Measurements from ENCODE around the gene TCEAL9.

DNA sequence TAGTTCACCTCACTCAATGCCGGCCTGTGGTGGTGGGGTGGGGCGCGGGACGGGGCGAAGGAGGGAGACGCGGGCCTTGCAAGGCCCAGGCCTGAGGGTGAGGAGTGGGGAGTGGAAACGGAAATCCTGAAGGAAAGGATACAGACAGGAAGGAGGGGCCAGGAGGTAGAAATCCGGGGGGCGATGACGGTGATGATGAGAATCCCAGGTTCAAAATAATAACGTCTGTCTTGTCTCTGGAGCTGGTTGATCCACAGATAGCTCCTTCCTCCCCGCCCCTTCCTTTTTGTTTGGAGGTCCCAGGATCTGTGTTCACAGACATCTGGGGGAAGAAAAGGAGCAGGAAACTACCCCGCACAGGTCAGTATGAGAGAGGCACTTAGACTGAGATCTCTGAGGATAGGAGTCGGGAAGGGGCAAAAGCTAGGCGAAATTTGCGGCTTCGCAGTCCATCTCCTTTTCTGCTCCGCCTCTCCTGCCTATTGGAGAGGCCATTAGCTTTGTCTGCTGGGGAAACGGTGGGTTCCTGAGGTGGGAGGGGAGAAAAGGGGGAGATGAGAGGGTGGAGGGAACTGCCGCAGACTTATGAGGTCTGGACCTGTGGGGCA, 25.5 kb upstream of the TCEAL9 start:
- TF ChIP-seq CSDC2 (CRISPR knock-in tag; IDR thresholded peaks at IDR 0.05) (no peak), TCF4 (CRISPR knock-in tag; IDR thresholded peaks at IDR 0.05; ENCODE audit: borderline replicate concordance) (no peak), ZFP3 (CRISPR knock-in tag; IDR thresholded peaks at IDR 0.05) (no peak), SNAI2 (CRISPR knock-in tag; IDR thresholded peaks at IDR 0.05) (no peak), OSR1 (CRISPR knock-in tag; IDR thresholded peaks at IDR 0.05) (no peak), RARB (CRISPR knock-in tag; IDR thresholded peaks at IDR 0.05) (no peak), GLIS3 (CRISPR knock-in tag; IDR thresholded peaks at IDR 0.05) (no peak), ZC3H10 (CRISPR knock-in tag; IDR thresholded peaks at IDR 0.05) (no peak), ZNF70 (CRISPR knock-in tag; IDR thresholded peaks at IDR 0.05) (no peak), ZFP30 (CRISPR knock-in tag; IDR thresholded peaks at IDR 0.05) (no peak), ESRRG (CRISPR knock-in tag; IDR thresholded peaks at IDR 0.05) (no peak)
- TF ChIP-seq, protein P1, sequence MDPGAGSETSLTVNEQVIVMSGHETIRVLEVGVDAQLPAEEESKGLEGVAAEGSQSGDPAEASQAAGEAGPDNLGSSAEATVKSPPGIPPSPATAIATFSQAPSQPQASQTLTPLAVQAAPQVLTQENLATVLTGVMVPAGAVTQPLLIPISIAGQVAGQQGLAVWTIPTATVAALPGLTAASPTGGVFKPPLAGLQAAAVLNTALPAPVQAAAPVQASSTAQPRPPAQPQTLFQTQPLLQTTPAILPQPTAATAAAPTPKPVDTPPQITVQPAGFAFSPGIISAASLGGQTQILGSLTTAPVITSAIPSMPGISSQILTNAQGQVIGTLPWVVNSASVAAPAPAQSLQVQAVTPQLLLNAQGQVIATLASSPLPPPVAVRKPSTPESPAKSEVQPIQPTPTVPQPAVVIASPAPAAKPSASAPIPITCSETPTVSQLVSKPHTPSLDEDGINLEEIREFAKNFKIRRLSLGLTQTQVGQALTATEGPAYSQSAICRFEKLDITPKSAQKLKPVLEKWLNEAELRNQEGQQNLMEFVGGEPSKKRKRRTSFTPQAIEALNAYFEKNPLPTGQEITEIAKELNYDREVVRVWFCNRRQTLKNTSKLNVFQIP (CRISPR knock-in tag; IDR thresholded peaks at IDR 0.05; ENCODE audit: borderline replicate concordance, low read depth) = no peak
- TF ChIP-seq, protein P2, sequence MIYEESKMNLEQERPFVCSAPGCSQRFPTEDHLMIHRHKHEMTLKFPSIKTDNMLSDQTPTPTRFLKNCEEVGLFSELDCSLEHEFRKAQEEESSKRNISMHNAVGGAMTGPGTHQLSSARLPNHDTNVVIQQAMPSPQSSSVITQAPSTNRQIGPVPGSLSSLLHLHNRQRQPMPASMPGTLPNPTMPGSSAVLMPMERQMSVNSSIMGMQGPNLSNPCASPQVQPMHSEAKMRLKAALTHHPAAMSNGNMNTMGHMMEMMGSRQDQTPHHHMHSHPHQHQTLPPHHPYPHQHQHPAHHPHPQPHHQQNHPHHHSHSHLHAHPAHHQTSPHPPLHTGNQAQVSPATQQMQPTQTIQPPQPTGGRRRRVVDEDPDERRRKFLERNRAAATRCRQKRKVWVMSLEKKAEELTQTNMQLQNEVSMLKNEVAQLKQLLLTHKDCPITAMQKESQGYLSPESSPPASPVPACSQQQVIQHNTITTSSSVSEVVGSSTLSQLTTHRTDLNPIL (CRISPR knock-in tag; IDR thresholded peaks at IDR 0.05; ENCODE audit: low read depth) = no peak
- TF ChIP-seq, protein P3, sequence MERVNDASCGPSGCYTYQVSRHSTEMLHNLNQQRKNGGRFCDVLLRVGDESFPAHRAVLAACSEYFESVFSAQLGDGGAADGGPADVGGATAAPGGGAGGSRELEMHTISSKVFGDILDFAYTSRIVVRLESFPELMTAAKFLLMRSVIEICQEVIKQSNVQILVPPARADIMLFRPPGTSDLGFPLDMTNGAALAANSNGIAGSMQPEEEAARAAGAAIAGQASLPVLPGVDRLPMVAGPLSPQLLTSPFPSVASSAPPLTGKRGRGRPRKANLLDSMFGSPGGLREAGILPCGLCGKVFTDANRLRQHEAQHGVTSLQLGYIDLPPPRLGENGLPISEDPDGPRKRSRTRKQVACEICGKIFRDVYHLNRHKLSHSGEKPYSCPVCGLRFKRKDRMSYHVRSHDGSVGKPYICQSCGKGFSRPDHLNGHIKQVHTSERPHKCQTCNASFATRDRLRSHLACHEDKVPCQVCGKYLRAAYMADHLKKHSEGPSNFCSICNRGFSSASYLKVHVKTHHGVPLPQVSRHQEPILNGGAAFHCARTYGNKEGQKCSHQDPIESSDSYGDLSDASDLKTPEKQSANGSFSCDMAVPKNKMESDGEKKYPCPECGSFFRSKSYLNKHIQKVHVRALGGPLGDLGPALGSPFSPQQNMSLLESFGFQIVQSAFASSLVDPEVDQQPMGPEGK (CRISPR knock-in tag; IDR thresholded peaks at IDR 0.05; ENCODE audit: borderline replicate concordance) = no peak

Measured in SK-N-SH treated with all-trans-retinoic acid at 6 μM for 48 hours (cell line).